A549 (cell line): Measurements from ENCODE around the gene C1R. TPM values are rescaled to one million over a fixed set of nuclear protein-coding genes. Genes with fewer than 3 reads are reported as not detected.

Source experiments
- ATAC-seq, 2 experiments: fragments of 200-7000 bp in 1 of 2; fragments of >200 bp in 1 of 2; cut with Nextera tagmentation in 1 of 2; cut with Tn5 transposase in 1 of 2; 3 replicates each; pipeline versions ENCODE4 v1.8.0 to v1.9.1; 2018 to 2020; ENCODE audit warnings: mild to moderate bottlenecking in 1 of 2, moderate library complexity in 1 of 2
- CTCF ChIA-PET: fragments of 300-600 bp; sonication (Branson Sonifier 250); formaldehyde crosslinking; extraction: SDS; loops from one replicate; lab custom pipeline; 2021; ENCODE audit warnings: antibody characterized with exemption, inconsistent platforms; lab: Yijun Ruan, JAX
- POLR2A ChIA-PET: fragments of 350-600 bp; formaldehyde crosslinking; extraction: SDS; loops from one replicate; lab custom pipeline; 2021; ENCODE audit warnings: antibody characterized with exemption, inconsistent platforms; lab: Yijun Ruan, JAX
- DNase-seq, 2 experiments: peaks; one replicate each; pipeline versions ENCODE4 v3.0.0 to v3.0.0-alpha.2; 2011 to 2016; ENCODE audit warnings: low read depth in 1 of 2, low spot score in 1 of 2
- FAIRE-seq: peaks from 2 replicates; lab custom pipeline; 2011; peaks lifted over from hg19 to GRCh38; lab: Jason Lieb, UNC
- H3K27ac ChIP-seq, 2 experiments: fragments of >200 bp; sonication (Bioruptor Twin); formaldehyde crosslinking; 3 replicates each; pipeline ENCODE4 v1.5.1; 2016 to 2017
- H3K4me1 ChIP-seq: fragments of >200 bp; sonication (Bioruptor Twin); formaldehyde crosslinking; 3 replicates; pipeline ENCODE4 v1.6.1; 2016
- H3K4me2 ChIP-seq: fragments of >200 bp; sonication (Bioruptor Twin); formaldehyde crosslinking; 3 replicates; pipeline ENCODE4 v1.6.1; 2016
- H3K4me3 ChIP-seq: fragments of >200 bp; sonication (Bioruptor Twin); formaldehyde crosslinking; 3 replicates; pipeline ENCODE4 v1.5.1; 2016
- H3K9me3 ChIP-seq: fragments of >200 bp; sonication (Bioruptor Twin); formaldehyde crosslinking; 3 replicates; pipeline ENCODE4 v1.6.1; 2016
- CBX8 ChIP-seq: fragments of 200-600 bp; sonication (generic); IDR thresholded peaks from 2 replicates; pipeline ENCODE4 v1.6.1; 2016
- CHD4 ChIP-seq: fragments of 200-600 bp; sonication (generic); IDR thresholded peaks from 2 replicates; pipeline ENCODE4 v1.6.1; 2016; ENCODE audit warnings: antibody characterized with exemption, mild to moderate bottlenecking, borderline replicate concordance
- CTCF ChIP-seq: fragments of >200 bp; sonication (Bioruptor Twin); formaldehyde crosslinking; IDR thresholded peaks from 3 replicates; pipeline ENCODE4 v1.5.1; 2016
- FOSL2 ChIP-seq, 2 experiments: fragments of 450-650 bp in 1 of 2; fragments of >200 bp in 1 of 2; sonication (Bioruptor Twin) in 1 of 2; formaldehyde crosslinking; IDR thresholded peaks; 2 replicates each; pipeline versions ENCODE4 v1.5.0 to v1.6.1; 2016 to 2020; ENCODE audit warnings: mild to moderate bottlenecking in 1 of 2, moderate library complexity in 1 of 2
- HOXA7 ChIP-seq: fragments of 250-450 bp; sonication (Bioruptor Pico); IDR thresholded peaks from 2 replicates; pipeline ENCODE4 v1.5.0; 2020; ENCODE audit warnings: mild to moderate bottlenecking, moderate library complexity
- JUN ChIP-seq, 2 experiments: fragments of >200 bp; sonication (Bioruptor Twin); formaldehyde crosslinking; IDR thresholded peaks; 2 replicates in 1 of 2; 3 replicates in 1 of 2; pipeline ENCODE4 v1.6.1; 2016 to 2017
- KDM1A ChIP-seq: fragments of 200-600 bp; sonication (generic); IDR thresholded peaks from 2 replicates; pipeline ENCODE4 v1.6.1; 2016; ENCODE audit warnings: low read depth, mild to moderate bottlenecking
- MAFK ChIP-seq: fragments of 450-650 bp; IDR thresholded peaks from 2 replicates; pipeline ENCODE4 v1.6.1; 2014; ENCODE audit not compliant: partially characterized antibody
- RAD21 ChIP-seq, 2 experiments: fragments of >200 bp in 1 of 2; sonication (Bioruptor Twin) in 1 of 2; formaldehyde crosslinking in 1 of 2; IDR thresholded peaks in 1 of 2; conservative IDR thresholded peaks in 1 of 2; 2 replicates in 1 of 2; 3 replicates in 1 of 2; pipeline ENCODE4 v1.6.1; 2012 to 2018; ENCODE audit warnings: inconsistent platforms in 1 of 2
- RARB ChIP-seq: fragments of 250-450 bp; sonication (Bioruptor Pico); IDR thresholded peaks from 2 replicates; pipeline ENCODE4 v1.8.0; 2021; ENCODE audit warnings: mild to moderate bottlenecking, moderate library complexity
- RCOR1 ChIP-seq: fragments of 150-350 bp; IDR thresholded peaks from 2 replicates; pipeline ENCODE4 v1.6.1; 2014; ENCODE audit warnings: antibody characterized with exemption, low read length, low read depth
- SMC3 ChIP-seq: fragments of >200 bp; sonication (Bioruptor Twin); formaldehyde crosslinking; IDR thresholded peaks from 3 replicates; pipeline ENCODE4 v1.6.1; 2018; ENCODE audit warnings: inconsistent platforms
- TP53 ChIP-seq: fragments of 250-450 bp; sonication (Bioruptor Pico); IDR thresholded peaks from 2 replicates; pipeline ENCODE4 v1.5.0; 2021; ENCODE audit warnings: mild to moderate bottlenecking, moderate library complexity
- ZC3H11A ChIP-seq: fragments of 450-650 bp; IDR thresholded peaks from 2 replicates; pipeline ENCODE4 v1.6.1; 2014; ENCODE audit warnings: antibody characterized with exemption, mild to moderate bottlenecking
- WGBS: methylation state at CpG from one replicate; pipeline ENCODE4 v1.1.6; 2017; ENCODE audit errors: missing lambda C conversion rate; 5-methylcytosine and 5-hydroxymethylcytosine counted together
- polyA plus RNA-seq, 4 experiments: library from polyadenylated mRNA; depleted of rRNA in 3 of 4; stranded (reverse); fragments of >200 nt; fragmentation: RNase III in 1 of 4; extraction: RNeasy Plus Mini Kit Qiagen cat#74134 plus additional on column Dnase treatment in 1 of 4; gene quantifications; 2 replicates in 3 of 4; 3 replicates in 1 of 4; pipeline ENCODE4 v1.2.3, GENCODE V29; 2011 to 2017
- TF ChIP-seq, protein P1 (sequence below): fragments of 250-450 bp; sonication (Bioruptor Pico); IDR thresholded peaks from 2 replicates; pipeline ENCODE4 v1.5.0; 2020; ENCODE audit warnings: low read depth, mild to moderate bottlenecking, moderate library complexity
- TF ChIP-seq, protein P2 (sequence below): IDR thresholded peaks from 2 replicates; pipeline ENCODE4 v1.6.1; 2012
- TF ChIP-seq, protein P3 (sequence below): fragments of 150-350 bp; IDR thresholded peaks from 2 replicates; pipeline ENCODE4 v1.6.1; 2014; ENCODE audit warnings: low read depth, mild to moderate bottlenecking, low read length
- TF ChIP-seq, protein P4 (sequence below): IDR thresholded peaks from 2 replicates; pipeline ENCODE4 v1.6.1; 2012; ENCODE audit warnings: low read depth, borderline replicate concordance

Gene C1R
- polyA plus RNA-seq, 2 of the 4 experiments (the other 2 are of a cell fraction) = 31.4 to 36.0 TPM

DNA sequence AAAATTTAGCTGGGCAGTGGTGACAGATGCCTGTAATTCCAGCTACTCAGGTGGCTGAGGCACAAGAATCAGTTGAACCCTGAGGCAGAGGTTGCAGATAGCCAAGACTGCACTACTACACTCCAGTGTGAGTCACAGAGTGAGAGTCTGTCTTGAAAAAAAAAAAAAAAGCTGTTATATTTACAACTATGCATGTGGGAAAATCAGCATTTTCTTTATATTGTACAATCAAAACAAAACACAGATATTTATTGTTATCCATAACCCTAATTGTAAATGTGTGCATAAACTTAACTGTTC lies 12.5 kb downstream of the C1R start:
- Histone ChIP-seq H3K4me2 (peak overlapping the region; percentile 84), H3K4me3 (no peak overlapping the region), H3K27ac (peak overlapping the region; percentile 91), H3K9me3 (no peaks in the 10 kb centered on the region), H3K4me1 (peaks cover 26% of the 10 kb centered on the region)
- ATAC-seq (peak; percentile 79 to 84), FAIRE-seq (no peak), DNase-seq (peak in 1 of 2 experiments; percentile 52)
- ChIA-PET POLR2A (interaction anchor here (0.5 to 2.4 kb wide), 12 partner anchors 9 to 136 kb away, joined by 3 to 27 read pairs (median 3); partner anchors contain the start of genes C12orf57, C1S, LPCAT3 and RNU7-1), CTCF (interaction anchor here (0.6 to 13.8 kb wide), 6 partner anchors 11 to 188 kb away, joined by 3 to 150 read pairs (median 40); partner anchors contain the start of genes C1R, C1RL and C1S)
- TF ChIP-seq JUN (IDR thresholded peaks at IDR 0.05) = 0 out of 5 replicates have a peak, but pooled peaks of 1 of the 2 experiments have one; percentile 1
- no peak for TF ChIP-seq HOXA7 (CRISPR knock-in tag)
- no peak for TF ChIP-seq RARB (CRISPR knock-in tag)
- no peak for TF ChIP-seq FOSL2 (IDR thresholded peaks at IDR 0.05)
- TF ChIP-seq FOSL2 (CRISPR knock-in tag; IDR thresholded peaks at IDR 0.05) = peak; percentile 38
- TF ChIP-seq RCOR1 = no peak
- TF ChIP-seq, protein P1, sequence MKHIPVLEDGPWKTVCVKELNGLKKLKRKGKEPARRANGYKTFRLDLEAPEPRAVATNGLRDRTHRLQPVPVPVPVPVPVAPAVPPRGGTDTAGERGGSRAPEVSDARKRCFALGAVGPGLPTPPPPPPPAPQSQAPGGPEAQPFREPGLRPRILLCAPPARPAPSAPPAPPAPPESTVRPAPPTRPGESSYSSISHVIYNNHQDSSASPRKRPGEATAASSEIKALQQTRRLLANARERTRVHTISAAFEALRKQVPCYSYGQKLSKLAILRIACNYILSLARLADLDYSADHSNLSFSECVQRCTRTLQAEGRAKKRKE = no peak
- TF ChIP-seq KDM1A = no peak

DNA sequence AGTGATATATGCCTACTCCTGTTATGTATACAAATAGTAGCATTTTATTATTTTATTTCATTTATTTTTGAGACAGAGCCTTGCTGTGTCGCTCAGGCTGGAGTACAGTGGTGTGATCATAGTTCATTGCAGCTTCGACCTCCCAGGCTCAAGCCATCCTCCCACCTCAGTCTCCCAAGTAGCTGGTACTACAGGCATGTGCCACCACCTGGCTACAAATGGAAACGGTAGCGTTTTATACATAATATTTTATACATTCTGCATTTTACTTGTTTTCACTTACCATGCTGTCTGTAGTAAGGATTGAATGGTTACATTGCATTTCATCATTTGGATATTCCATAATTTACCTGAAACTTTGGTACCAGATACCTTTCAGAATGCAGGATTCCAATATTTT lies 14.1 kb downstream of the C1R start:
- H3K4me3 ChIP-seq = no peak overlapping the region
- CTCF ChIA-PET = interaction anchor here (1.4 to 13.8 kb wide), 5 partner anchors 13 to 109 kb away, joined by 3 to 150 read pairs (median 74); partner anchors contain the start of genes C1R, C1RL and C1S
- peak overlapping the region; percentile 91 for H3K27ac ChIP-seq
- H3K4me1 ChIP-seq = peaks cover 26% of the 10 kb centered on the region
- FAIRE-seq (peak; percentile 39), DNase-seq (peak in 1 of 2 experiments; percentile 47), ATAC-seq (peak in 1 of 2 experiments; percentile 52; a peak in 3 of 6 replicates)
- H3K9me3 ChIP-seq = no peaks in the 10 kb centered on the region
- POLR2A ChIA-PET = no interaction called here
- WGBS = 33% methylated on average over 4 of the region's 4 CpGs
- no peak for TF ChIP-seq CBX8
- TF ChIP-seq, protein P2, sequence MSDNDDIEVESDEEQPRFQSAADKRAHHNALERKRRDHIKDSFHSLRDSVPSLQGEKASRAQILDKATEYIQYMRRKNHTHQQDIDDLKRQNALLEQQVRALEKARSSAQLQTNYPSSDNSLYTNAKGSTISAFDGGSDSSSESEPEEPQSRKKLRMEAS = 0 out of 2 replicates have a peak, but pooled peaks have one; percentile 17
- TF ChIP-seq, protein P3, sequence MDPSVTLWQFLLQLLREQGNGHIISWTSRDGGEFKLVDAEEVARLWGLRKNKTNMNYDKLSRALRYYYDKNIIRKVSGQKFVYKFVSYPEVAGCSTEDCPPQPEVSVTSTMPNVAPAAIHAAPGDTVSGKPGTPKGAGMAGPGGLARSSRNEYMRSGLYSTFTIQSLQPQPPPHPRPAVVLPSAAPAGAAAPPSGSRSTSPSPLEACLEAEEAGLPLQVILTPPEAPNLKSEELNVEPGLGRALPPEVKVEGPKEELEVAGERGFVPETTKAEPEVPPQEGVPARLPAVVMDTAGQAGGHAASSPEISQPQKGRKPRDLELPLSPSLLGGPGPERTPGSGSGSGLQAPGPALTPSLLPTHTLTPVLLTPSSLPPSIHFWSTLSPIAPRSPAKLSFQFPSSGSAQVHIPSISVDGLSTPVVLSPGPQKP = no peak
- TF ChIP-seq MAFK = no peak
- TF ChIP-seq SMC3 = 0 out of 3 replicates have a peak, but pooled peaks have one; percentile 17
- TF ChIP-seq RAD21 (conservative IDR thresholded peaks at IDR 0.05 in 1 of 2, IDR thresholded peaks at IDR 0.05 in 1 of 2) = peak in 1 of 2 experiments; percentile 15; a peak in 1 of 5 replicates
- no peak for TF ChIP-seq TP53 (CRISPR knock-in tag)
- peak; percentile 24; the same call in 2 of the 3 replicates for TF ChIP-seq CTCF
- no peak for TF ChIP-seq CHD4
- no peak for TF ChIP-seq ZC3H11A
- TF ChIP-seq, protein P4, sequence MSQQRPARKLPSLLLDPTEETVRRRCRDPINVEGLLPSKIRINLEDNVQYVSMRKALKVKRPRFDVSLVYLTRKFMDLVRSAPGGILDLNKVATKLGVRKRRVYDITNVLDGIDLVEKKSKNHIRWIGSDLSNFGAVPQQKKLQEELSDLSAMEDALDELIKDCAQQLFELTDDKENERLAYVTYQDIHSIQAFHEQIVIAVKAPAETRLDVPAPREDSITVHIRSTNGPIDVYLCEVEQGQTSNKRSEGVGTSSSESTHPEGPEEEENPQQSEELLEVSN = no peak
- TF ChIP-seq HOXA7 (CRISPR knock-in tag) = no peak
- H3K4me2 ChIP-seq = peak overlapping the region; percentile 84; the same call in 2 of the 3 replicates
